Measurements from ENCODE around the gene ATG5.

- TF ChIP-seq GATA2 (IDR thresholded peaks at IDR 0.05; ENCODE audit: low read depth, low read length) (no peak), GATA3 (IDR thresholded peaks at IDR 0.05; ENCODE audit: low read depth, low read length) (no peak)
Measured at GRCh38 chr6:106183430-106183829, 142.1 kb downstream of the ATG5 start.
